ENCODE data around the gene GUCY1A1. TPM values are rescaled to one million over a fixed set of nuclear protein-coding genes. Genes with fewer than 3 reads are reported as not detected.
A peak's percentile ranks its signal among the peaks of the same experiment; 100 is the strongest.

The GUCY1A1 gene
- total and polyA plus RNA-seq, 10 donors: 2.0 to 44.9 (median 23.1) TPM

DNA sequence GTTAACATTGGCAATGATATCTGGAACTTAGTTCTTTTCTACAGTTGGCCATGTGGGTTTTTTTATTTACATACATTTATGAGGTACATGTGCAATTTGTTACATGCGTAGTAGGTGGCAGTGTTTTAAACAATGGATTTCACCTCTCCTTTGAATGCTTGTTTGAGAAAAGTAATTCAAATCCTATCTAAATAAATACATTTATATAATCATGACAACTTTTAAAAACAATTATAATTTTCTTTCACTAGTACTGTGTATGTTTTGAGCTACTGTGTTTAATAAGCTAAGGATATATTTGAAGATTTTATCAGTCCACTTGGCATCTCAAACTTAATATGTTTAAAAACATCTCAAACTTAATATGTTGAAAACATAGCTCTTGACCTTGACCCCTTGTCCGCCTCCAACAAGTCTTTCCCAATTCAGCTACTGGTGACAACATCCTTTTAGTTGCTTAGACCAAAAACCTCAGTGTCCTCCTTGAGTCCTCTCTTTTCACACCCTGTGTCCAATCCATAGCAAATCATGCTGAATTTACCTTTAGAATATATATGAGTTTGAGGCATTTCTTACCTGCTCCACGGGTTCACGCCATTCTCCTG lies 106.7 kb downstream of the GUCY1A1 start:
- Histone ChIP-seq H3K9me3 (no peaks in the 10 kb centered on the region), H3K36me3 (no peaks in the 10 kb centered on the region), H3K4me1 (peaks cover 0 to 4% (median 0%) of the 10 kb centered on the region in 6 donors), H3K27me3 (replicated peaks in 1 of 7) (no peaks in the 10 kb centered on the region), H3K4me3 (no peak overlapping the region), H3K27ac (peak overlapping the region in 1 of 8 donors; percentile 1)
- TF ChIP-seq, protein P1, sequence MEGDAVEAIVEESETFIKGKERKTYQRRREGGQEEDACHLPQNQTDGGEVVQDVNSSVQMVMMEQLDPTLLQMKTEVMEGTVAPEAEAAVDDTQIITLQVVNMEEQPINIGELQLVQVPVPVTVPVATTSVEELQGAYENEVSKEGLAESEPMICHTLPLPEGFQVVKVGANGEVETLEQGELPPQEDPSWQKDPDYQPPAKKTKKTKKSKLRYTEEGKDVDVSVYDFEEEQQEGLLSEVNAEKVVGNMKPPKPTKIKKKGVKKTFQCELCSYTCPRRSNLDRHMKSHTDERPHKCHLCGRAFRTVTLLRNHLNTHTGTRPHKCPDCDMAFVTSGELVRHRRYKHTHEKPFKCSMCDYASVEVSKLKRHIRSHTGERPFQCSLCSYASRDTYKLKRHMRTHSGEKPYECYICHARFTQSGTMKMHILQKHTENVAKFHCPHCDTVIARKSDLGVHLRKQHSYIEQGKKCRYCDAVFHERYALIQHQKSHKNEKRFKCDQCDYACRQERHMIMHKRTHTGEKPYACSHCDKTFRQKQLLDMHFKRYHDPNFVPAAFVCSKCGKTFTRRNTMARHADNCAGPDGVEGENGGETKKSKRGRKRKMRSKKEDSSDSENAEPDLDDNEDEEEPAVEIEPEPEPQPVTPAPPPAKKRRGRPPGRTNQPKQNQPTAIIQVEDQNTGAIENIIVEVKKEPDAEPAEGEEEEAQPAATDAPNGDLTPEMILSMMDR (IDR thresholded peaks at IDR 0.05 in 8 of 11, conservative IDR thresholded peaks at IDR 0.05 in 3 of 11): no peak
- TF ChIP-seq POLR2AphosphoS5 (IDR thresholded peaks at IDR 0.05) (no peak), POLR2A (IDR thresholded peaks at IDR 0.05) (no peak)
- intact Hi-C loops (cut with DNase I; ENCODE audit: low total_unique reads): no loop called here
- no peak for DNase-seq
- 81 to 92% (median 85%) methylated on average over 4 of the region's 4 CpGs for WGBS, 5 donors

DNA sequence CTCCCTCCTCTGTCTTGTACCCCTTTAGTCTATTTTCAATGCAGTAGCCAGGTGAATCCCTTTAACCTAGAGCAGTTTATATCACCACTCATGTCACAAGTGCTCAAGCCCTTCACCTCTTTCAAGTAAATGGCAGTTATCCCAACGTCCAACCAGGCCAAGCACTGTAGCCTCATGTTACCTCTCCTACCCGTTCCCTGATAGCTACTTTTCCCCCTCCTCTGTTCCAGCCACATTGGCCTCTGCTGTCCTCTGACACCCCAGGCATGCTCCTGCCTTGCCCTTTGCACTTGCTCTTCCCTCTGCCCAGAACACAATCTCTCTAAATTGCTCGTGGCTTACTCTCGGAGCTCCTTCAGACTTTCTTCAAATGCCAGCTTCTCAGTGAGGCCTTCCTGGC lies 107.4 kb downstream of the GUCY1A1 start:
- Histone ChIP-seq H3K9me3 (no peaks in the 10 kb centered on the region), H3K27ac (no peak overlapping the region)

DNA sequence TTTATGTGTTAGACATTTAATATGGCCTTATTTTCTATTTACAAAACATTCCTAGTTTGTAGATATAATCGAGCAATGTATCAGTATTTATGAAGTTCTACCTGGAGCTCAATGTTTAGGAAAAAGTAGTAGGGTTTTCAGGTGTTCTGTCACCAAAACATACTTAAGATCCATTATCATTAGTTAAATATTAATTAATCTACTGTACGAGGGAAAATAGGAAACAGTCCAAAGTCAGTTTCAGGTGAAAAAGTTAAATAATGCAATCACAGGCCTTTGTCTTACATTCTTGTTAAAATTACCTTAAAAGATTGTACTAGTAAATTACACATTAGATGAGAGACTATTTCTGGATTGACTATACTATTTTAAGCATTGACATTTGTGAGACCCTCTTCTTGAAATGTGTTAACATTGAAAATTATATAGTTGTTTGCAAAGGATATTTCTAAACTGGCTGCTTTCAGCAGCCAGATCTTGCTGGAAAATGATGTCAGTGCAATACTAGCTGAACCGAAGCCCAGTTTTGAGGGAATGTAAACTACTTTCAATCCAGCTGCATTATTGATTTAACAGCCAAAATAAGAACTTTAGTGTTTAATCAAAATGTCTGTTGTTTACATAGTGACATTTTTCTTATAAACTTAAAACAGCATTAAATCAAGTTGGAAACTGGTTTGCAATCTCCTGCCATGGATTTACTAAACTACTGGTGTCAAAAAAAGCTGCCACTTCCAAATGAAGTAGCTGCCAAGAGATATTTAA lies 111.5 kb downstream of the GUCY1A1 start:
- Histone ChIP-seq H3K9me3 (no peaks in the 10 kb centered on the region), H3K4me1 (no peaks in the 10 kb centered on the region), H3K27ac (no peak overlapping the region), H3K36me3 (no peaks in the 10 kb centered on the region), H3K4me3 (no peak overlapping the region), H3K27me3 (replicated peaks in 1 of 7) (no peaks in the 10 kb centered on the region)
- intact Hi-C loops (cut with DNase I; ENCODE audit: low total_unique reads): no loop called here
- no peak for DNase-seq
- WGBS, 5 donors: 70 to 83% (median 75%) methylated on average over 3 of the region's 3 CpGs
- no peak for TF ChIP-seq POLR2AphosphoS5 (IDR thresholded peaks at IDR 0.05)

More for the DNA sequence above, 107.4 kb downstream of the GUCY1A1 start:
- Histone ChIP-seq H3K36me3 (no peaks in the 10 kb centered on the region), H3K4me1 (no peaks in the 10 kb centered on the region), H3K4me3 (no peak overlapping the region), H3K27me3 (replicated peaks in 1 of 7) (no peaks in the 10 kb centered on the region)
- WGBS, 5 donors: 73 to 91% (median 83%) methylated on average over 4 of the region's 4 CpGs
- TF ChIP-seq POLR2AphosphoS5 (IDR thresholded peaks at IDR 0.05) (no peak), POLR2A (IDR thresholded peaks at IDR 0.05) (no peak)
- TF ChIP-seq, protein P1 (IDR thresholded peaks at IDR 0.05 in 8 of 11, conservative IDR thresholded peaks at IDR 0.05 in 3 of 11): no peak
- intact Hi-C loops (cut with DNase I; ENCODE audit: low total_unique reads): no loop called here
- DNase-seq: no peak

DNA sequence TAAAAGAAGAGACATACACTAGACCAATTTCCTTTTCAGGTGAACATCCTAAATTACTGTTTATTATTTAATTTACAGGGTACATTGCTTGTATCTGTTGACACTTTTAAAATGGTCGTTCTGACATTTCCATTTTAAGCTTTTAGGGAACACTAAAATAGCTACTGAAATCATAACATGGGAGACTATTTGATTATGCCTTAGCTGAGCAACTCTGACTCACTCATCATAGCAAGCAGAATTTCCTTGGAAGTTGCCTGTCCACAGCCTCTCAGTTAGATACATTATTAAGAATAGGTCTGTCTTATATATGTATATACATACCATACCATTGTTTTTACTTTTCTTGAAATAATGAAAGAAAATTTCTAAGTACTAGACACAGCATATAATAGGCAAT lies 114.1 kb downstream of the GUCY1A1 start:
- H3K4me1 ChIP-seq: no peaks in the 10 kb centered on the region
- no peaks in the 10 kb centered on the region for H3K9me3 ChIP-seq
- DNase-seq: no peak
- no peak for TF ChIP-seq POLR2AphosphoS5 (IDR thresholded peaks at IDR 0.05)
- H3K27ac ChIP-seq: no peak overlapping the region
- WGBS, 5 donors: 66 to 88% (median 76%) methylated on average over 1 of the region's 1 CpG
- no peaks in the 10 kb centered on the region for H3K27me3 ChIP-seq (replicated peaks in 1 of 7)
- H3K4me3 ChIP-seq: no peak overlapping the region
- H3K36me3 ChIP-seq: no peaks in the 10 kb centered on the region
- intact Hi-C loops (cut with DNase I; ENCODE audit: low total_unique reads): no loop called here

DNA sequence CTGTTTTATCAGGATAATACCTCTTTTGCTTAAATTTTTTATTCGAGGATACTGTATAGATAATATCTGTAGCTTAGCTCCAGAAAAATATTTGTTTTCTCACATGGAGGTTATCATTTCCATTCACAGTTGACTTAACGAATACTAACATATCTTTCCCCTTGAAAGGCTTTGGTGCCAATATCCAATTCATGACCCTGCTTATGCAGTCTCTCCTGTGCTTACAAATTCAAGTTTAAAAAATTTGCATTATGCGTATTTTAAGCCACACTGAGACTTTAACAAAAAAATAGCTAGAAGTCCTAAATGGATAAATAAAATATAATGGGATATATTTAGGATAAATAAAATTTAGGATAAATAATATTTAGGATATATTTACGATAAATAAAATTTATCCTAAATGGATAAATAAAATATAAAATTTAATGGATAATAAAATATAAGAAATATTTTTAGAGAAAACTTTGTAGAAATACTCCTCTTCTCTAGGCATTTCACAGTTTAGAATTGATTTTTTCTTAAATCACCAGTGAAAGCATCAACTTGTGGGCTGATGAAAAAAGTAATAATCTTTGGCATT lies 114.7 kb downstream of the GUCY1A1 start:
- 91 to 97% (median 93%) methylated on average over 4 of the region's 4 CpGs for WGBS, 5 donors
- Histone ChIP-seq H3K27me3 (replicated peaks in 1 of 7) (no peaks in the 10 kb centered on the region), H3K27ac (no peak overlapping the region), H3K9me3 (no peaks in the 10 kb centered on the region), H3K4me3 (no peak overlapping the region), H3K36me3 (no peaks in the 10 kb centered on the region), H3K4me1 (no peaks in the 10 kb centered on the region)
- DNase-seq: no peak
- intact Hi-C loops (cut with DNase I; ENCODE audit: low total_unique reads): no loop called here
- no peak for TF ChIP-seq POLR2AphosphoS5 (IDR thresholded peaks at IDR 0.05)

Other genes starting within 250 kb of the GUCY1A1 start
- gene GUCY1B1, start 92.2 kb downstream of the GUCY1A1 start, total RNA-seq: 10 to 100 TPM; 13.9 to 20.8 (median 16.8) TPM
- 1 to 10 TPM; 3.6 to 6.1 (median 5.8) TPM for gene GUCY1B1, start 92.2 kb downstream of the GUCY1A1 start, polyA plus RNA-seq
- not detected for gene ASIC5, start 199.4 kb downstream of the GUCY1A1 start, total RNA-seq
- not detected for gene ASIC5, start 199.4 kb downstream of the GUCY1A1 start, polyA plus RNA-seq
- gene TDO2, start 236.8 kb downstream of the GUCY1A1 start, total RNA-seq: 1 to 10 TPM in 6 of 7 donors, under 1 TPM in 1; 0.39 to 3.6 (median 2.4) TPM
- gene TDO2, start 236.8 kb downstream of the GUCY1A1 start, polyA plus RNA-seq: 1 to 10 TPM in 1 of 3 donors, under 1 TPM in 2; 0.37 to 2.3 (median 0.74) TPM

All from spleen (tissue), 11 donors.